ENCODE data around the gene RPL23.
"Not testable (repeated sequence)": the region's sequence is repeated elsewhere in the genome, so short reads cannot be mapped to it uniquely, and the experiment has no call there.

Gene RPL23

GRCh38 chr17:38867179-38867967 lies 13.9 kb upstream of the RPL23 start:
- DNase-seq, result peak; percentile 86

- peak; percentile 49 for DNase-seq
These were observed 11.3 kb upstream of the RPL23 start for GRCh38 chr17:38864636-38865398.

GRCh38 chr17:38861399-38861843 lies 7.9 kb upstream of the RPL23 start:
- peak; percentile 81 for DNase-seq

GRCh38 chr17:38857271-38857670 lies 3.8 kb upstream of the RPL23 start:
- DNase-seq, result no peak

GRCh38 chr17:38855101-38855714 lies 1.7 kb upstream of the RPL23 start:
- DNase-seq, result not testable (repeated sequence)

- no peak for DNase-seq
These were observed 690 bp downstream of the RPL23 start for GRCh38 chr17:38852771-38853291.

- DNase-seq, result no peak
These were observed 2.1 kb downstream of the RPL23 start for GRCh38 chr17:38851434-38851833.

- no peak for DNase-seq
These were observed 3.1 kb downstream of the RPL23 start for GRCh38 chr17:38850374-38850773.

- DNase-seq, result no peak
These were observed 4.4 kb downstream of the RPL23 start for GRCh38 chr17:38848939-38849605.

- no peak for DNase-seq
These were observed 5.0 kb downstream of the RPL23 start for GRCh38 chr17:38848557-38848891.

GRCh38 chr17:38844261-38844757 lies 9.2 kb downstream of the RPL23 start:
- no peak for DNase-seq

GRCh38 chr17:38825762-38826247 lies 27.7 kb downstream of the RPL23 start:
- DNase-seq, result no peak

- peak; percentile 92 for DNase-seq
These were observed 28.4 kb downstream of the RPL23 start, which contains the start of gene CWC25 for GRCh38 chr17:38824899-38825761. CWC25 (minus strand) TSS chr17:38825321; CDS start chr17:38825183, 138 bp downstream.

- no peak for DNase-seq
These were observed 37.8 kb downstream of the RPL23 start for GRCh38 chr17:38815576-38816193.

- no peak for DNase-seq
These were observed 43.7 kb downstream of the RPL23 start for GRCh38 chr17:38809828-38810227.

- no peak for DNase-seq
These were observed 53.2 kb downstream of the RPL23 start for GRCh38 chr17:38800237-38800760.

GRCh38 chr17:38799501-38800236 lies 53.9 kb downstream of the RPL23 start, which contains the start of gene PIP4K2B:
PIP4K2B (minus strand) TSS chr17:38799556; CDS start chr17:38799424, 132 bp downstream.
- peak; percentile 98 for DNase-seq

GRCh38 chr17:38798614-38799500 lies 54.7 kb downstream of the RPL23 start:
- DNase-seq, result no peak
